ENCODE results near the gene GOLGA2. TPM values are rescaled to one million over a fixed set of nuclear protein-coding genes. Genes with fewer than 3 reads are reported as not detected.

The GOLGA2 gene
- total RNA-seq, 1 donor from 2014 or later: 50.4 TPM

DNA sequence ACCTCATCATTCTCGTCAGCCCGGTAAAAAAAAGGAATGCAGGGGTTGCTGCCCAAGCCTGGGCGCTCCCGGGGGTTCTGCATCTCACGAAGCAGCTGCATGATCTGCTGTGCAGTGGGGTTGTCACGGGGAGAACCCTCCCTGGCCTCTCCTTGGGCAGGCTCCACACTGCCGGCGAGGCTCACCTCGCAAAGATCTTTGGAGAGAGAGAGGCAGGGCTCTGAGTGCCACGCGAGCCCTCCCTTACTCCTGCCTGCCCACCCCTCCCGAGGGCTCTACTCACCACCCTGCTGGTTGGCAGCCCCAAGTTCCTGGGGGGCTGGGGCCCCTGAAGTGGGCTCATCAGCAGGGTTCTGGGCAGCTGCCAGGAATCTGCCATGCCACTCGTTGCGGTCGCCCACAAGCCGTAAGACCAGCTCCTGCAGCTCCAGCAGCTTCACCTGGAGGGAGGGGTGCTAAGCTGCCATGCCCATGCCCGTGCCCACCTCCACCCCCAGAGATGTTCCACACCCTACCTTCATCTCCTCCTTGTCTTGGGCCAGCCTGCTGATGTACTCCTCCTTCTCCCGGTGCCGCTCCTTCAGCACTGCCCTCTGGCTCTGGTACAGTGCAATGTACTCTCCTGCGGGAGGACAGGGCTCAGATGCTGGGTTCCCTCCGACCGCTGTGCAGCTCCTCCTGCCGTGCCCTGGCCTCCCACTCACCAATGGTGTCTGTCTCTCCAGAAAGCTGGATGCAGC is 18.6 kb downstream of the GOLGA2 start:
- Mint-ChIP-seq H3K4me1 (no peaks in the 10 kb centered on the region), H3K36me3 (ENCODE audit: low read depth) (peaks cover 20% of the 10 kb centered on the region), H3K27me3 (peaks cover 5% of the 10 kb centered on the region), H3K27ac (no peak overlapping the region), H3K9me3 (no peaks in the 10 kb centered on the region), H3K4me3 (no peak overlapping the region)
- DNase-seq: no peak
- intact Hi-C loops (cut with micrococcal nuclease): no loop called here

DNA sequence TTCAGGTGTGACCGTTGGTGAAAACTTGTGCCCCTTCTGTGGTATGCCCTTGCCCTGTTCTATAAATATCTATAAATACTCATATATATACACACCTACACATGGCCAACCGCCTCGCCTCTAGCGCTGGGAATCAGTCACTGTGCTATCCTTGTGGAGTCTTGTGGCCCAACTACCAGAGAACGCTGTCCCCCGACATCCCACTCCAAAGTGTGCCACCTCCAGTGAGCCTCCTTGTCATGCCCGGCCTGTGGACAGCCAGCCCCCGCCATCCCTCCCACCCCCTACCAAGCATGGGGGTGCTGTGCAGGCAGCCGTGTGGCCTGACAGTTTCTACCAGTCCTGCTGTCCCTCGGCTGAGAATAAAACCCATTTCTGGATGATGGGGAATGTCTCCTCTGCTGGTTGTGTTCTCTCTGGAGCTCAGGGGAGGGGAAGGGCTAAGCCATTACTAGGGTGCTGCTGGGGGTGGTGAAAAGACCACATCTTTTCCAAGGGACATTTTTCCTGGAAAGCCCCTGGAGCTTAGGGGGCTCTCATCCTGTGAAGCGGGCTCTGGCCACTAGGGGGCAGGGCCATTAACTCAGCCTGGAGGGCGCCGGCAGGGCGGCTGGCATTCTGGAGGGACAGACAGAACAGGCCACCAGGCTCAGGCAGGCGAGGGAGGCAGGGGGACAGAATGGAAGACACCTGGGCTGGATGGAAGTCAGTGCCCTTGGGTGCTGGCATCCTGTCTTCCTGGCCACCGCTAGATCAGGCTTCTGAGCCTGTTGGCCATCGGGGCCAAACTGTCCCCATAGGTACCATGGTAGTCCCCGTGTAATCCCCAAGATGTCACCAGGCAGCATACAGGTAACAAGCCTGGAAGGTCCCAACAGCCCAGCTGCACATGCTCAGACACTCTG is 20.7 kb downstream of the GOLGA2 start:
- DNase-seq: peak; percentile 86
- Mint-ChIP-seq H3K9me3 (no peaks in the 10 kb centered on the region), H3K4me1 (peaks cover 3% of the 10 kb centered on the region), H3K27ac (no peak overlapping the region), H3K4me3 (no peak overlapping the region), H3K36me3 (ENCODE audit: low read depth) (peaks cover 9% of the 10 kb centered on the region), H3K27me3 (peaks cover 15% of the 10 kb centered on the region)
- intact Hi-C loops (cut with micrococcal nuclease): no loop called here

DNA sequence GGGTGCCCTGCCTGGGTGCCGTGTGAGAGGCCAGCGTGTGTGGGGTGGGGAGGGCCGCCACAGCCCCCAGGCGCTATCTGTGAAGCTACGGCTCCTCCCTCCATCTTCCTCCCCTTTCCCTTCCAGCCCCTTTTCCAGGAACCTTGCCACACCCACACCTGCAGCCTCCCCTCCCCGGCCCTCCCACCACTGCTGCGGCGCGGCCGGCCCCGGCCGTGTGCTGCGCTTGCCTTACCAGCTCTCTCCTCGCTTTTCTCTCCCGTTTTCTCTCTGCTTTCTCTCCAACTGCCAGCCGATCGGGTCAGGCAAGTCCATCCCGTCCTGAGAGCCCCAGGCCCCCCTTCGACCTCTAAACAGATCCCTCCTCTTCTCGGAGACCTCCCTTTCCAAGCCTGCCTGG is 21.4 kb downstream of the GOLGA2 start:
- Mint-ChIP-seq H3K4me1 (peaks cover 9% of the 10 kb centered on the region), H3K4me3 (no peak overlapping the region), H3K36me3 (ENCODE audit: low read depth) (peaks cover 7% of the 10 kb centered on the region), H3K27ac (no peak overlapping the region), H3K27me3 (peaks cover 21% of the 10 kb centered on the region), H3K9me3 (no peaks in the 10 kb centered on the region)
- intact Hi-C loops (cut with micrococcal nuclease): no loop called here
- DNase-seq: no peak

DNA sequence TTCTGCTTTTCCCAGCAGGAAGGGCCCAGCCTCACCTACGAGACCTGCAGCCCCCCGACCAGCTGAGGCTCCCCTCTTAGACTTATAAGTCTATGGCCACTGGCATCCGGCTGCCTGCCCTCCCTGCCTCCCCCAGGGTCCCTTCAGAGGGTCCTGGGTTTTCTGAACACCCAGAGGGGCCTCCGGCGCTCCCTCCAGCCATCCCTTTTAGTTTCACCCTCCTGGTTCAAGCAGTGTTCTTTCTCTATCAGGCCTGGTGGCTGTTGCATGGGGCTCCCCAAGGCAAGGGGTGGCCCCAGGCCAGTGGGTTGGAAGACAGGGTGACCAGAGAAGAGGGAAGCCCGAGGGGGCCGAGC is 21.8 kb downstream of the GOLGA2 start:
- Mint-ChIP-seq H3K36me3 (ENCODE audit: low read depth) (peaks cover 4% of the 10 kb centered on the region), H3K4me3 (no peak overlapping the region), H3K27ac (no peak overlapping the region), H3K27me3 (peaks cover 21% of the 10 kb centered on the region), H3K4me1 (peaks cover 9% of the 10 kb centered on the region), H3K9me3 (no peaks in the 10 kb centered on the region)
- no peak for DNase-seq
- intact Hi-C loops (cut with micrococcal nuclease): no loop called here

DNA sequence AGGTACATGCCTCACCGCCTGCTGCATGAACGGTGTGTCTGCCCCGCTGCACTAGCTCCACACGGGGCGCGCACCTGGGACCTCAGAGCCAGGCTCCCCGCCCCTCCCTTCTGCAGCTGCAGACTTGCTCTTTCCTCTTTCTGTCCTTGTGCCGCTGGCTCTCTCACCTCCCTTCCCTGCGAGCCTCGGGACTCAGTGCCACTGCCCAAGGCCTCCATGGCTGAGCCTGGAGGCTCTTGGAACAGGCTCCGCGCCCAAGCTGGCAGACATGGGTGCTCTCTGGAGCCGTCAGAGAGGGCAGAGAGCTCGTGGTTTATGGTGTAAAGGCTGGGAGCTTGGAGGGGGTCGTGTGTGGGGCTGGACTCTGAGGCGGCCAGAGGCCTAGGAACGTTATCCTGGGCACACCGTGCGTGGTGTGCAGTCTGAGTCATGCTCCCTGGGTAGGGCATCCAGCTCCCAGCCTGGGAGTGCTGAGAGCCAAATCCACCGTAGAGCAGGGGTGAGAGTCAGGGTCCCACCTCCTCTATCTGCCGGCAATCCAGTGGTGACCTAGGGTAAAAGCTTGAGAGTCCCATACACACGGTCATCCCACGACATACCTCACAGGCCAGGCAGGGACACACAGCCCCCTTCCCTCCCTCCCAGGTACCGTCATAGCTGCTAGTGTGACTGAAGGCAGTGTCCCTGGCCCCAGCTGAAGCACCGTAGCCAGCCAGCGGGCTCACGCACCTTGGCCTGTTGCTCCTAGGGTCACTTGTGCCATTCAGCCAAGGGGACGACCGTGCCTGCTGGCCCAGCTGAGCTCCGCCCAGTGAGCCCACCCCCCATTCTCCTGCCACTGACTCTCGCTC is 22.4 kb downstream of the GOLGA2 start:
- Mint-ChIP-seq H3K27me3 (peaks cover 21% of the 10 kb centered on the region), H3K36me3 (ENCODE audit: low read depth) (peaks cover 4% of the 10 kb centered on the region), H3K4me1 (peaks cover 9% of the 10 kb centered on the region), H3K27ac (no peak overlapping the region), H3K9me3 (no peaks in the 10 kb centered on the region), H3K4me3 (no peak overlapping the region)
- DNase-seq: no peak
- intact Hi-C loops (cut with micrococcal nuclease): no loop called here

DNA sequence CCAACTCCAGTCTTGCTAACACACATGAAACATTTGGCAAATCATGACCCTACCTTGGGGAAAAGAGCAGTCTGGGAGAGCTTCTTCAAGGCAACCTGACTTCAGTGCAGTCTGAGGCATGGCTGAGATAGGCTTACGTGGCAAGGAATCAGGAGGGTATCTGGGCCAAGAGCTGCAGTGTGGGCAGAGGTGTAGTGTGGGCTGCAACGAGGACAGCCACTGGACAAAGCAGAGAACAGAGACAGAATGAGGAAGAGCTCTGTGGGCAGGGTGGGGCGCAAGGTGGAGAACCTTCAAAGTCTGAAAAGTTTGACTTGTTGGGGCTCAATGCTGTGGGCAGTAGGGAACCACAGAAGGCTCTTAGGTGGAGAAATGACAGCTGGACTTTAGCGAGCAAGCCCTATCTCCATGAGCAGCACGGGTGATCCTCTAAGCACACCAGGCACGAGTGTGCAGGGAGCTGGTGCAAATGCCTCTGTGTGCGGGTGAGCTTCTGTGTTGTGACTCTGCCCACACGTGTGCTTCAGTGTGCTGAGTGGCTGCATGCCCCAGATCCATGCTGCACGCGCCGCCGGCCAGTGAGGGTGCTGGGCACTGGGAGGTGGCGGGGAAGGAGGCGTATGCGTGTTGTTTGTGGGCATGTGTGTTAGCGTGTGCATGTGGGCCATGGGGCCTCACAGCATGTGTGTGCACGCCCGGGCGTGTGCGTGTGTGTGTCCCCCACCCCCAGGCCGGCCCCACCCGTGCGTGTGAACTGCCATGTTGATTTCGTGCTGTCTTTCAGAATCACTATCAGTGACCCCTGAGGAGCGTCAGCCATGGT is 23.3 kb downstream of the GOLGA2 start:
- H3K36me3 Mint-ChIP-seq (ENCODE audit: low read depth): peaks cover 2% of the 10 kb centered on the region
- H3K4me1 Mint-ChIP-seq: peaks cover 9% of the 10 kb centered on the region
- no peak for DNase-seq
- intact Hi-C loops (cut with micrococcal nuclease): no loop called here
- no peak overlapping the region for H3K4me3 Mint-ChIP-seq
- no peak overlapping the region for H3K27ac Mint-ChIP-seq
- peaks cover 24% of the 10 kb centered on the region for H3K27me3 Mint-ChIP-seq
- no peaks in the 10 kb centered on the region for H3K9me3 Mint-ChIP-seq

DNA sequence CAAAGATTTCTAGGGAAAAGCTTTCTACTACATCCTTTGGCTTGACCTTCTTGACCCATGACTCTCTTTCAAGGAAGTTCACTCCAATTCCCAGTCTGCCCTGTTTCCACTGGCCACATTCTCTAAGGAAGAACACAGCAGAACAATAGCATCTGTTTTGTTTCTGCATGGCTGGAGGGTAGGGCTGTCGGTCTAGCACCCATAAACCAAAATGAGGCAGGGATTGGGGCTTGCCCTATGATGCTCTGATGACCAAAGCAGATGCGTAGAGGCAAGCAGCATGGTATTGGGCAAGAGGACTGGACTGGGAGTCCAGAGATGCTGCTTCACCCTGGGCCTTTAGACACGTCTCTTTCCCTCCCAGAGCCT is 24.1 kb downstream of the GOLGA2 start:
- H3K27me3 Mint-ChIP-seq: peaks cover 27% of the 10 kb centered on the region
- peak overlapping the region; percentile 85 for H3K4me3 Mint-ChIP-seq
- intact Hi-C loops (cut with micrococcal nuclease): no loop called here
- peaks cover 9% of the 10 kb centered on the region for H3K4me1 Mint-ChIP-seq
- no peak for DNase-seq
- no peaks in the 10 kb centered on the region for H3K9me3 Mint-ChIP-seq
- H3K36me3 Mint-ChIP-seq (ENCODE audit: low read depth): no peaks in the 10 kb centered on the region
- no peak overlapping the region for H3K27ac Mint-ChIP-seq

DNA sequence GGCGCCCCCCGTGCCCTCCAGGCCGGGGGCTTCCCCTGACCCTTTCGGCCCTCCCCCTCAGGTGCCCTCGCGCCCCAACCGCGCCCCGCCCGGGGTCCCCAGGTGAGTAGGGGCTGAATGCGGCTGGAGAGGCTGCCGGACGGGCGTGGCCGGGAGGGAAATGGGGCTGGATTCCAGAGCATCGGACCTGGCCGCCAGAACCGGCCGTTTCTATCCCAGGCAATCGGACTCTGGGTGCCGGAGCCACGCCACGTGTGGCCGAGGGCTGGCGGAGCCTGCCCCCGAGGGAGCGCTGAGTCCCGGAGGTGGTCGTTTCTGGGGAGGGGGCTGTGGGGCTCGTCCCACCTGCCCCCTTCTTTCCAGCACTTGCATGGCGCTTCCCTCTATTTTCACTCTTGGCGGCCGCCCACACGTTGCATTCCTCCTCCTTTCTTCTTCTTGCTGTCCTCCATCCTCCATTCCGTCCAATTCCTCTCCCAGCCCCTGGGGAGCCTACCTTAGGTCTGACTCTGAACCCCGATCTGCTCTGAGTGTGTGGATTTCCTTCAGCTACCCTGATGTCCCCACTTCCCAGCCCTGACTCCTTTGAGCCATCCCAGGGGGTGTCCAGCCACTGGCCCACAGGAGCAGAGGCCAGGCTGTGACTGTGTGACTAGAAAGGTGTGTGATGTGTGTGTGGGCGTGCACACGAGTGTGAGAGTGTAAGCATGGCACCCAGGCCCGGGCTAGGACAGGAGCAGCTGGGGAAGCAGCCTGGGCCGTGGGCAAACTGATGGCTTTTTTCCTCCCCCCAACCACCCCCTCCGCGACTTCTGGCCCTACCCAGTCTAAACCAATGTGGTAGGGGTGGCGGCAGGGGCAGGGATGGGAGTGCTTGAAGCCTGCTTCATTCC is 24.7 kb downstream of the GOLGA2 start:
- no peak for DNase-seq
- Mint-ChIP-seq H3K36me3 (ENCODE audit: low read depth) (no peaks in the 10 kb centered on the region), H3K4me1 (peaks cover 9% of the 10 kb centered on the region), H3K4me3 (peak overlapping the region; percentile 85), H3K9me3 (no peaks in the 10 kb centered on the region), H3K27ac (peak overlapping the region; percentile 30), H3K27me3 (peaks cover 28% of the 10 kb centered on the region)
- intact Hi-C loops (cut with micrococcal nuclease): loop anchor here (1.0 kb wide), 3 partner anchors 25 to 123 kb away; partner anchors contain the start of genes GOLGA2 and SWI5

DNA sequence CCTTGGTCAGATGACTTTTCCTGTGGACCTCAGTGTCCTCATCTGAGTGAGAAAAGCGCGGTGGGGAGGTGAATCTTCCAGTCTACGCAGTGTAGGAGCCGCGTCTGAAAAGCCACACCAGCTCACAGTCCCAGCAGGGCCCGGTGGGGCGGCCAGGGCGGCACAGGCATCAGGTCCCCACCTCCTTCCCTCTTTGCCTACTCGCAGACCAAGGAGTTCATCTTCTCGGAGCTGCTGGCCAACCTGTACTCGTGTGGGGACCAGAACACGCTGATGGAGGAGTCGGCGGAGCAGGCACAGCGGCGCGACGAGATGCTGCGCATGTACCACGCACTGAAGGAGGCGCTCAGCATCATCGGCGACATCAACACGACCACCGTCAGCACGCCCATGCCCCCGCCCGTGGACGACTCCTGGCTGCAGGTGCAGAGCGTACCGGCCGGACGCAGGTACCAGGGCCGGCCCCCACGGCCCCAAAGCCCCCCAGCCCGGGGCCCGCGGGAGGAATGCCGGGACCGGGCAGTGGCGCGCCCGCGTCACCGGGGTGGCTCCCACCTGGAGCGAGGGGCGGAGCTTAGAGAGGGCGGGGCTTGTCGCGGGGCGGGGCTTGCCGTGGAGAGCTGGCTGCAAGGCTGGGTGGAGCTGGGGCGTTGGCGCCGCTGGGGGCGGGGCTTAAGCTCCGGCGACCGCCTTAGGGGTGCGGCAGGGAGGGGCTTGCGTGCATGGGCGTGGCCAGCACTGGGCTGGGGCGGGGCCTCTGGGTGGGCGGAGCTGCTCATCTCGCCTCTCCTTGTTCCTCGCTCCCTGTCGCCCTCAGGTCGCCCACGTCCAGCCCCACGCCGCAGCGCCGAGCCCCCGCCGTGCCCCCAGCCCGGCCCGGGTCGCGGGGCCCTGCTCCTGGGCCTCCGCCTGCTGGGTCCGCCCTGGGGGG is 25.6 kb downstream of the GOLGA2 start:
- peak; percentile 99 for DNase-seq
- no peaks in the 10 kb centered on the region for H3K9me3 Mint-ChIP-seq
- intact Hi-C loops (cut with micrococcal nuclease): loop anchor here (1.0 kb wide), 3 partner anchors 26 to 122 kb away; partner anchors contain the start of genes GOLGA2 and SWI5
- H3K27me3 Mint-ChIP-seq: peaks cover 32% of the 10 kb centered on the region
- peak overlapping the region; percentile 85 for H3K4me3 Mint-ChIP-seq
- H3K27ac Mint-ChIP-seq: no peak overlapping the region
- peaks cover 9% of the 10 kb centered on the region for H3K4me1 Mint-ChIP-seq
- no peaks in the 10 kb centered on the region for H3K36me3 Mint-ChIP-seq (ENCODE audit: low read depth)

DNA sequence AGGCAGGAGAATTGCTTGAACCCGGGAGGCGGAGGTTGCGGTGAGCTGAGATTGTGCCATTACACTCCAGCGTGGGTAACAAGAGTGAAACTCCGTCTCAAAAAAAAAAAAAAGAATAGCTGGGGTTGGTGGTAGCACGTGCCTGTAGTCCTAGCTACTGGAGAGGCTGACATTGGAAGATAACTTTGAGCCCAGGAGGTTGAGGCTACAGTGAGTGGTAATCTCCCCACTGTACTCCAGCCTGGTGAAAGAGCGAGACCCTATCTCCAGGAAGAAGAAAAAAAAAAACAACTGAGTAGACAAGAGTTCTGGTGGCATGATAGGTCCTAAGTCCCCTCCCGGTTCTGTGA is 26.3 kb downstream of the GOLGA2 start:
- H3K4me3 Mint-ChIP-seq: peak overlapping the region; percentile 85
- no peaks in the 10 kb centered on the region for H3K36me3 Mint-ChIP-seq (ENCODE audit: low read depth)
- H3K27ac Mint-ChIP-seq: no peak overlapping the region
- intact Hi-C loops (cut with micrococcal nuclease): no loop called here
- no peak for DNase-seq
- H3K27me3 Mint-ChIP-seq: peaks cover 32% of the 10 kb centered on the region
- H3K4me1 Mint-ChIP-seq: peaks cover 9% of the 10 kb centered on the region
- H3K9me3 Mint-ChIP-seq: no peaks in the 10 kb centered on the region

DNA sequence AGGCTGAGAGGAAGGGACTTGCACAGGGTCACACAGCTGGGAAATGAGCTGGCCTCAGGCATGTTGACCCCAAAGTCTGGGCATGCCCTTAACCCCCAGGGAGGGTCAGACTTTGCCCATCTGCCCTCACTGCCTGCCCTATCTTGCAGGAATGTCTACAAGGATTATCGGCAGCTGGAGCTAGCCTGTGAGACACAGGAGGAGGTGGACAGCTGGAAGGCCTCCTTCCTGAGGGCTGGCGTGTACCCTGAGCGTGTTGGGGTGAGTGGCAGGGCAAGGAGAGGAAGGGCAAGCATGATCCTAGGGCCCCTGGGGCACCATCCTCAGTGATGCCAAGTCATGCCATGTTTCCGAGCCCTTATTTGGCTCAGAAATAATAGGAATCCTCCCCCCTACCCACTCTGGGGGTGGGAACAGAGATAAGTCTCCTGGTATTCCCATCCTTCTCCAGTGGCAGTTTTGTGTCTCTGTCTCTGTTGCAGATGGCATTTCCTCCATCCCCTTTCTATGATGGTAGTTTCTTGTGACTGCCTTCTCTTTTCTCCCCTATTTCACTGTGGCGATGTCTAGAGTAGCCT is 28.5 kb downstream of the GOLGA2 start:
- H3K9me3 Mint-ChIP-seq: no peaks in the 10 kb centered on the region
- H3K27ac Mint-ChIP-seq: no peak overlapping the region
- intact Hi-C loops (cut with micrococcal nuclease): no loop called here
- DNase-seq: no peak
- H3K4me1 Mint-ChIP-seq: peaks cover 17% of the 10 kb centered on the region
- H3K36me3 Mint-ChIP-seq (ENCODE audit: low read depth): no peaks in the 10 kb centered on the region
- H3K4me3 Mint-ChIP-seq: no peak overlapping the region
- peaks cover 36% of the 10 kb centered on the region for H3K27me3 Mint-ChIP-seq

Data from activated CD4-positive, alpha-beta T cell treated with anti-CD3 and anti-CD28 coated beads, Interleukin-2, amount 10 ng/mL, durations not matched to agents 24 days and 14 days (primary cell).